Suprapubic skin (tissue), 3 donors: ENCODE results near the gene SOX6.

Source experiments
- CTCF ChIP-seq, 2 donors: fragments of 200-600 bp in 1 of 2; fragments of 450-650 bp in 1 of 2; sonication (generic) in 1 of 2; IDR thresholded peaks; one replicate each; pipeline ENCODE4 v1.5.1; 2016 to 2019; ENCODE audit warnings: antibody characterized with exemption in 2 of 2, mild to moderate bottlenecking in 1 of 2, moderate library complexity in 1 of 2
- POLR2A ChIP-seq, 2 donors: fragments of 450-650 bp; IDR thresholded peaks; one replicate each; pipeline ENCODE4 v1.6.1; 2017; ENCODE audit warnings: antibody characterized with exemption in 2 of 2, mild to moderate bottlenecking in 2 of 2, moderate library complexity in 2 of 2

DNA sequence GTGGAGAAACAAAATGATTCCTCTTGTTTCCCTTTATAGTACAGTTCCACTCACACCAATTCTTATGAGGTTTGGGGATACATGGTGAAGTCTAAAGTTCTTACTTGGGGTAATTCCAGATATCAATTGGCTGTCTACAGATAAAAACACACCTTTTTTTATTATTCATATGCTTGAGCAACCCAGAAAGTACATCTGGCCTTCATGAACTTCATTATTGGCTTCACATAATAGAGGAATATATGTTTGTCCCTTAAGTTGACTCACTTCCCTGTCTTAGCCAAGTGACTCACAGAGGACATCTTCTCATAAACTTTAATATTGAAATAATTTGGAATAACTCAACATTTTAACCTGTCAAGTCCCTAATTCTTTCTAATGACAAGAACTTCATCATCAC lies 36.3 kb upstream of the SOX6 start:
- TF ChIP-seq POLR2A (IDR thresholded peaks at IDR 0.05) = no peak
- TF ChIP-seq CTCF (IDR thresholded peaks at IDR 0.05) = no peak
